Measurements from ENCODE around the gene SASS6.

The SASS6 gene

DNA sequence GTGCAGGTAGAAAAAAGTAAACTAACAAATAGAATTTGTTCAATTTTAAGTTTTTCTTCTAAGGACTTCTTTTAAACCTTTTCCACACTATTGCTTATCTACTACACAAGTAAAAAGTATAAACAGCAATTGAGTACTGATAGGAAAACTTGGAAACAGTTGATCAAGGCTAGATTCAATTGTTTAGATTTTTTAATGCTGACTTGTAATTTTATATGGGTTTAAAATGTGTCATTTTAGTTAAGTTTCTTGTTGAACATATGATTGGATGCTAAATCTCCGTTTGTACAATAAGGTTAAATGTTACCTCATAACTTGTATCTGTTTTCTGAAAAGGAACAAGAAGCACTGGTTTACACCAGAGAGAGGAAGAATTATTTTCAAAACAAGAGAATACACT lies 5.5 kb downstream of the SASS6 start:
- H3K4me3 ChIP-seq (ENCODE audit: low read length): no peak overlapping the region
- DNase-seq (ENCODE audit: low read depth, low spot score): no peak

DNA sequence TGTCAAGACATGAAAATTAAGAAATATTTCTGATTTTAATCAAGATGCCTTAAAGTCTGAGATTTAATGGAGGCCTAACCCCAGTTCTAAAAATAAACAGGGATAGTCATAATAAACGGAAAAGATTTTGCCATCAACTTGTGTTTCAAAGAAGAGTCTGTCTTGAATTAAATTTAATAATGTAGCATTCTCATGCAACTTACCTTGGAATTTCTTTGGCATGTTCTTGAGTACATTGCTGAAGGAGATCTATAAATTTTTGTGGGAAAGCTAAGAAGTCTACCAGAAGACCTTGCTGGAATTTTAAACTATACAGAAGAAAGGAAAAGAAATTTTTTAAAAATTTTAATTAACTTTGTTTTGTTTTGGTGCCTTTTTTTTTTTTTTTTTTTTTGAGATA lies 10.6 kb downstream of the SASS6 start:
- no peak for DNase-seq (ENCODE audit: low read depth, low spot score)
- H3K4me3 ChIP-seq (ENCODE audit: low read length): no peak overlapping the region

DNA sequence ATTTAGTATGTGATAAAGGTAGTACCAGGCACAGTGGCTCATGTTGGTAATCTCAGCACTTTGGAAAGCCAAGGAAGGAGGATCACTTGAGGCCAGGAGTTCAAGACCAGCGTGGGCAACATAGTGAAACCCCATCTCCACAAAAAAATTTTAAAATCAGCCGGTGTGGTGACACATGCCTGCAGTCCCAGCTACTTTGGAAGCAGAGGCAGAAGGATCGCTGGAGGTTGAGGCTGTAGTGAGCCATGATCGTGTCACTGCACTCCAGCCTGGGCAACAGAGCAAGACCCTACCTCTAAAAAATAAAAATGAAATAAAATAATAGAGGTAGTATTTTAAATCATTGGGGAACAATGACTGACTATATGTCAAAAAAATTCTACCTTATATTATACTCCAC lies 17.2 kb downstream of the SASS6 start:
- no peak overlapping the region for H3K4me3 ChIP-seq (ENCODE audit: low read length)
- no peak for DNase-seq (ENCODE audit: low read depth, low spot score)

DNA sequence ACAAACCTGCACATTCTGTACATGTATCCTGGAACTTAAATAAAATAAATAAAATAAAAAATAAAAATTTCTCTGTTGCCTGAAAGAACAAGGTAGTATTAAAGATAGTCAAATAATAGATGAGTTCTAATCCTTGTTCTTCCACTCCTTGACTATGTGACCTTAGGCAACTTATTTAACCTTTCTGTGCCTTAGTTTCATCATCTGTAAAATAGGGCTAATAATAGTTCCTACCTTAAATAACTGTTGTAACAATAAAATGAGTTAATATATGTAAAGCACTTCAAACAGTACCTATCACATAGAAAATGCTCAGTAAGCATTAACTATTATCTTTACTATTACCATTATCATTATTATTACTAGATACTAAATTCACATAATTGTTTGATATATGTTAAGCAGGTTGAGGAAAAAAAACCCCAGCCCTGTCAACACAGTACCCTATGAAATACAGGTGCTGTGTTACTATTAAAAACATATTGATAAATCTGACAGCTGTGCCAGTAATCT lies 23.1 kb downstream of the SASS6 start:
- DNase-seq (ENCODE audit: low read depth, low spot score): no peak
- no peak overlapping the region for H3K4me3 ChIP-seq (ENCODE audit: low read length)

- H3K4me3 ChIP-seq (ENCODE audit: low read length): no peak overlapping the region
- DNase-seq (ENCODE audit: low read depth, low spot score): no peak
These were observed 25.0 kb downstream of the SASS6 start for GRCh38 chr1:100107696-100108095.

GRCh38 chr1:100101564-100101963 lies 31.2 kb downstream of the SASS6 start:
- DNase-seq (ENCODE audit: low read depth, low spot score): no peak
- no peak overlapping the region for H3K4me3 ChIP-seq (ENCODE audit: low read length)

GRCh38 chr1:100100202-100100601 lies 32.5 kb downstream of the SASS6 start:
- H3K4me3 ChIP-seq (ENCODE audit: low read length): no peak overlapping the region
- no peak for DNase-seq (ENCODE audit: low read depth, low spot score)

DNA sequence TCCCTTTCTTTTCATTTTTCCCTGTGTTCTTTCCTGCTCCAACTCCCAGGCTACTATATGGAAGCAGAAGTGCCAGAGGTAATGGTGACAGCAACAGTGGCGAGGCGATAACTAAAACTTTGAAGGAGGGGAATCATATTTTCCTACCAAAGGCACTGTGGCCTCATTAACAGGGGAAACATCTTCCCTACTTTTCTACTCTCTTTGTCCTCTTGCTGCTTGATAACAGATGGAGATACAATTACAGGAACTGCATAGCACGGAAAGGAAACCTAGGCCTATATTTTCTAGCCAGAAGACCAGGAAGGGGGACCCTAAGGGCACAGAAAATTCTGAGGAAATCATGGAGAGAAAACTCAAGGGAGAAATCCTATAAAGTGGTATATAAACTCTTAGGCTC lies 42.3 kb downstream of the SASS6 start:
- no peak overlapping the region for H3K4me3 ChIP-seq (ENCODE audit: low read length)
- no peak for DNase-seq (ENCODE audit: low read depth, low spot score)

GRCh38 chr1:100089082-100089481 lies 43.6 kb downstream of the SASS6 start:
- no peak for DNase-seq (ENCODE audit: low read depth, low spot score)
- H3K4me3 ChIP-seq (ENCODE audit: low read length): no peak overlapping the region

DNA sequence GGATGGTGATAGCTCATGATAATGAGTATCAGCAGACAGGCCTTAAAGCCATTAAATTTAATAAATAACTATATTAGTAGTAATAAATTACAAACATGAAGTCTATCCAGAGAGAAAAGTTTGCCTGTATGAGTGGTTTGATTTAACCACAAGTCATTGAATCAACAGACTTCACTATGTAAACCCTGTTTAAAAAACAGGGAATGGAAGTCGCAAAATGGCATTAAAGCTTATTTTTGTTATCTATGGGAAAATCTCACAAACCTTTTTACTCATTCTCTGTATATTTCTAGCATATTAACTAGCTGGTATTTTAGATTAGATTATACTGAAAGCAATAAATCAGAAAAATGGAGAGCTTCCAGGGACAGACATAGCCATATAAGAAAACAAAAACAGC lies 45.3 kb downstream of the SASS6 start:
- no peak overlapping the region for H3K4me3 ChIP-seq (ENCODE audit: low read length)
- no peak for DNase-seq (ENCODE audit: low read depth, low spot score)

- no peak for DNase-seq (ENCODE audit: low read depth, low spot score)
These were observed 52.4 kb downstream of the SASS6 start for GRCh38 chr1:100080331-100080730.

GRCh38 chr1:100077531-100077930 lies 55.2 kb downstream of the SASS6 start:
- DNase-seq (ENCODE audit: low read depth, low spot score): no peak

More at GRCh38 chr1:100080331-100080730, 52.4 kb downstream of the SASS6 start:
- H3K4me3 ChIP-seq (ENCODE audit: low read length): no peak overlapping the region

GRCh38 chr1:100076744-100077143 lies 56.0 kb downstream of the SASS6 start:
- no peak for DNase-seq (ENCODE audit: low read depth, low spot score)
- H3K4me3 ChIP-seq (ENCODE audit: low read length): no peak overlapping the region

More at GRCh38 chr1:100077531-100077930, 55.2 kb downstream of the SASS6 start:
- H3K4me3 ChIP-seq (ENCODE audit: low read length): no peak overlapping the region

- no peak overlapping the region for H3K4me3 ChIP-seq (ENCODE audit: low read length)
These were observed 56.4 kb downstream of the SASS6 start for GRCh38 chr1:100076319-100076718.

GRCh38 chr1:100075773-100076172 lies 57.0 kb downstream of the SASS6 start:
- no peak overlapping the region for H3K4me3 ChIP-seq (ENCODE audit: low read length)
- no peak for DNase-seq (ENCODE audit: low read depth, low spot score)

More at GRCh38 chr1:100076319-100076718, 56.4 kb downstream of the SASS6 start:
- no peak for DNase-seq (ENCODE audit: low read depth, low spot score)

DNA sequence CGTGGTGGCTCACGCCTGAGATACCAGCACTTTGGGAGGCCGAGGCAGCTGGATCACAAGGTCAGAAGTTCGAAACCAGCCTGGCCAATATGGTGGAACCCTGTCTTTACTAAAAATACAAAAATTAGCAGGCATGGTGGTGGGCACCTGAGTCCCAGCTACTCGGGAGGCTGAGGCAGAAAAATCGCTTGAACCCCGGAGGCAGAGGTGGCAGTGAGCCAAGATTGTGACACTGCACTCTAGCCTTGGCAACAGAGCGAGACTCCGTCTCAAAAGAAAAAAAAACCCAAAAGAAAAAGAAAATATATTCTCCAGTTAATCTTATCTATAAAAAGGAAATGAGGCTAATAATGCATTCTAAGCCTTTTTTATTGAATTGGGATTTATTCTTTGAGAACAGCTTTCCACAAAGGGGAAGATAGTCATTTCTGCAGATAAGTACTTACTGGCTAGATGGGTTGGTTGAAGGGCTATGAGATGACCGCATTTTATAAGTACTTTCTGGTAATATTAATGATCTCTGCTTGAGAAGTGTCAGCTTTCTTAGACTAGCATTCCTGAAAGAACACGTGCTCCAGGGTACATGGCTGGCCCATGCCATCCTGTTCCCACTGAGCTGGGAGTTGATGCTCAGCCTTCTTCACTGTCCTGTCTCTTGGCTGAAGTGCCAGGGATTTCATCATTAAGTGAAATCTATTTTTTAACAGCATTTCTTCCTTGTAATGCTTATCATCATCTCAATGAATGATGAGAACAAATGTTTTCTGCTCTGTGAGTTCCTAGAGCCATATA lies 57.9 kb downstream of the SASS6 start:
- DNase-seq (ENCODE audit: low read depth, low spot score): no peak
- no peak overlapping the region for H3K4me3 ChIP-seq (ENCODE audit: low read length)

- DNase-seq (ENCODE audit: low read depth, low spot score): no peak
- no peak overlapping the region for H3K4me3 ChIP-seq (ENCODE audit: low read length)
These were observed 59.2 kb downstream of the SASS6 start for GRCh38 chr1:100073531-100073930.

DNA sequence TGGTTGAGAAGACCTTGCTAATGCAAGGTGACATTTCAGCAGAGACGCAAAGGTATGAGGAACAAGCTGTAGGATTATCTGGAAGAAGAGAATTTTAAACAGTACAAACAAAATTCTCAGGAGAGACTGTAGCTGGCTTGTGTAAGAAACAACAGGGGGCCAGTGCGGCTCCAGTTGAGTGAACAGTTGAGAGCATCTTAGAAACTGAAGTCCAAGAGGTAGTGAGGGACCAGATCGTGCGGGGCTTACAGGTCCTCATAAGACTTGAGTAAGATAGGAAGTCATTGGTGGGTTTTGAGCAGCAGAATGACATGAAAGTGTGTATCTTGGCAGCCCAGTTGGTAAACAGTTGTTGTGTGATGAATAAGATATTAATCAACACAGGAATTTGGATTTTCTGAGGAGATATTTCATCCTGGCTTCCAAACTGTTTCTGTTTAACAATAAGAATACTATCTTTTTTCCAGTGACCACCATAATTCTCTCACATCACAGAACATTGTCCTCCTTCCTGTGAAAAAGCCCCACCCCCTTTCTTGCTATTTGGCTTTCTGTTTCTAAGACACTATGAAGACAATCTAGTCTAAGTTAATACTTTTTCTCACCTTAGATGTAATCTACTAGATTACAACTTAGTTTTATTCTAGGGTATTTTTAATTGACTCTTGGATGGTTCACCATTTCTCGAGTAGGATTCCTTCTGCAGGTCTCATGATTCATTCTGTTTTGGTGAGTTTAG lies 62.4 kb downstream of the SASS6 start:
- no peak for DNase-seq (ENCODE audit: low read depth, low spot score)
- H3K4me3 ChIP-seq (ENCODE audit: low read length): no peak overlapping the region

DNA sequence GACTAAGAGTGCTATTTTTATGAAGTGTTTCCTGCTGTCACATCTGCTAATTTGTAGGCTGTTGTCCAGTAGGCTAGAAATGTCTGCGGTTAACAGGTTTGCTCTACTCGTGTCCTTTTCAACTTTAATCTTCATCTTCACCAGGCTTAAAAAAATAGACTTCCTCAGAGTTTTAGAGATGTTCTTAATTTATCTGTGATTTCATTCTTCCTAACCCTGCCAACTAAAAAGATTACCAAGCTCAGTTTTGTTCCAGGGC lies 66.8 kb downstream of the SASS6 start:
- no peak for DNase-seq (ENCODE audit: low read depth, low spot score)
- no peak overlapping the region for H3K4me3 ChIP-seq (ENCODE audit: low read length)

DNA sequence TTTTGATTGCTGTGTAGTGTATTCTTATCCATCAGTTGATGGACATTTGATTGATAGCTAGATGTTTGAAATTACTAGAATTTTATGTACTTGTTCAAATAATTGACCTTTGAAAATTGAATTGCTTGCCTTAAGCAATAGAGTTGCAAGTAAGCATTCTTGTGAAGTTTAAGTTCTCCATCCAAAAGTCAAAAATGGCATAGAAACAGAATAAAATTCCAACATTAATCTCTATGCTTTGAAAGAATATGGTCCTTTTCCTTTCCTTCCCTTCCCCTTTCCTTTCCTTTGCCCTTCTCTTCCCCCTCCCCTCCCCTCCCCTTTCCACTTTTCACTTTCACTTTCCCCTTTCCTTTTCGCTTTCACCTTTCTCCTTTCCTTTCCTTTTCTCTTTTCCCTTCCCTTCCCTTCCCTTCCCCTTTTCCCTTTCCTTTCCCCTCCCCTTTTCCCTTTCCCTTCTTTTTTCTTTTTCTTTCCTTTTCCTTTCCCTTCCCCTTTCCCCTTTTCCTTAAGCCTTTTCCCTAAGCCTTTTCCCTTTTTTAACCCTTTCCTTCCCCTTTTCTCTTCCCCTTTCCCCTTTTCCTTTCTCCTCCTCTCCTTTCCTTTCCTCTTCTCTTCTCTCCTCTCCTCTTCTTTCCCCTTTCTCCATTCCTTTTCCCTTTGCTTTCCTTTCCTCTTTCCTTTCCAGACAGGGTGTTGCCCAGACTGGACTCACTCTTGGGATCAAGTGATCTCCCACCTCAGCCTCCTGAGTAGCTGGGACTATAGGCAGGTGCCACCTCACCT lies 67.4 kb downstream of the SASS6 start:
- no peak overlapping the region for H3K4me3 ChIP-seq (ENCODE audit: low read length)
- no peak for DNase-seq (ENCODE audit: low read depth, low spot score)
